HCT116 (cell line): ENCODE data around the gene FBN1. TPM values are rescaled to one million over a fixed set of nuclear protein-coding genes. Genes with fewer than 3 reads are reported as not detected.

Experiments used
- ATAC-seq: fragments of 200-7000 bp; cut with Tn5 transposase; 2 replicates; pipeline ENCODE4 v1.9.1; 2020; ENCODE audit warnings: mild to moderate bottlenecking, moderate library complexity
- BruUV-seq: library from RNA; stranded (reverse); fragments of 400-500 nt; replicated peaks from 2 replicates; lab custom pipeline; 2021; lab: Mats Ljungman, UMichigan
- CTCF ChIA-PET: fragments of 300-600 bp; sonication (Branson Sonifier 250); formaldehyde crosslinking; loops from one replicate; lab custom pipeline; 2021; ENCODE audit warnings: antibody characterized with exemption; lab: Charles Lee
- POLR2A ChIA-PET: fragments of 300-600, 350-600 bp; sonication (Branson Sonifier 250); formaldehyde crosslinking; loops from one replicate; lab custom pipeline; 2021; ENCODE audit warnings: antibody characterized with exemption; lab: Charles Lee
- RAD21 ChIA-PET, 2 experiments: fragments of 300-600 bp; sonication (Branson Sonifier 250); formaldehyde crosslinking; loops; one replicate each; lab custom pipeline; 2023; ENCODE audit warnings: low total read pairs in 2 of 2; ENCODE audit not compliant: uncharacterized antibody in 2 of 2, unreplicated experiment in 2 of 2, low non-redundant PET in 1 of 2; lab: Charles Lee
- DNase-seq: peaks from one replicate; pipeline ENCODE4 v3.0.0-alpha.2; 2010; ENCODE audit warnings: low read depth, low spot score
- H2AFZ ChIP-seq: fragments of 200-600 bp; shearing (Covaris generic), sonication (generic); 2 replicates; pipeline ENCODE4 v1.6.1; 2017; ENCODE audit warnings: low read depth, mixed run types, mixed read lengths, antibody characterized with exemption, low read length; ENCODE audit not compliant: poor library complexity, severe bottlenecking
- H3K27ac ChIP-seq: 2 replicates; pipeline ENCODE4 v1.5.1; 2012; ENCODE audit warnings: low read depth, low read length
- H3K27me3 ChIP-seq: fragments of 200-600 bp; sonication (generic); 2 replicates; pipeline ENCODE4 v1.6.1; 2016; ENCODE audit warnings: mixed run types, low read length, mixed read lengths; ENCODE audit not compliant: insufficient read depth
- H3K36me3 ChIP-seq, 2 experiments: fragments of 200-500 bp in 1 of 2; fragments of 200-600 bp in 1 of 2; sonication (Bioruptor generic) in 1 of 2; sonication (generic) in 1 of 2; 2 replicates each; pipeline versions ENCODE4 v1.5.1 to v1.6.1; 2014 to 2016; ENCODE audit warnings: low read length in 2 of 2, inconsistent platforms in 1 of 2, mixed read lengths in 1 of 2, mixed run types in 1 of 2; ENCODE audit not compliant: insufficient read depth in 2 of 2, control insufficient read depth in 1 of 2
- H3K4me1 ChIP-seq, 2 experiments: fragments of 200-600 bp in 1 of 2; sonication (generic) in 1 of 2; 2 replicates each; pipeline versions ENCODE4 v1.5.1 to v1.6.1; 2012 to 2017; ENCODE audit warnings: low read length in 2 of 2, inconsistent platforms in 1 of 2, mild to moderate bottlenecking in 1 of 2, mixed read lengths in 1 of 2, mixed run types in 1 of 2, moderate library complexity in 1 of 2; ENCODE audit not compliant: insufficient read depth in 2 of 2, control insufficient read depth in 1 of 2
- H3K4me2 ChIP-seq: fragments of 200-600 bp; sonication (generic); 2 replicates; pipeline ENCODE4 v1.6.1; 2017; ENCODE audit warnings: mixed run types, low read length, mixed read lengths
- H3K4me3 ChIP-seq, 2 experiments: fragments of 200-600 bp in 1 of 2; sonication (generic) in 1 of 2; replicated peaks in 1 of 2; 2 replicates each; pipeline ENCODE4 v1.5.1; 2011 to 2016; ENCODE audit warnings: low read length in 2 of 2, control low read depth in 1 of 2, low read depth in 1 of 2, mild to moderate bottlenecking in 1 of 2, mixed read lengths in 1 of 2, mixed run types in 1 of 2
- H3K79me2 ChIP-seq: fragments of 200-600 bp; sonication (generic); 2 replicates; pipeline ENCODE4 v1.6.1; 2017; ENCODE audit warnings: mild to moderate bottlenecking, mixed run types, low read length, moderate library complexity, mixed read lengths; ENCODE audit not compliant: insufficient read depth
- H3K9ac ChIP-seq: fragments of 200-600 bp; sonication (generic); 2 replicates; pipeline ENCODE4 v1.6.1; 2016; ENCODE audit warnings: low read length, mixed read lengths
- H3K9me2 ChIP-seq: fragments of 200-600 bp; sonication (generic), shearing (Covaris generic); 2 replicates; pipeline ENCODE4 v1.6.1; 2017; ENCODE audit warnings: mixed run types, mild to moderate bottlenecking, moderate library complexity; ENCODE audit not compliant: insufficient read depth
- H3K9me3 ChIP-seq, 2 experiments: fragments of 200-500 bp in 1 of 2; fragments of 200-600 bp in 1 of 2; sonication (Bioruptor generic) in 1 of 2; sonication (generic) in 1 of 2; 2 replicates each; pipeline ENCODE4 v1.6.1; 2014 to 2017; ENCODE audit warnings: low read length in 2 of 2, mixed read lengths in 2 of 2, inconsistent platforms in 1 of 2, low read depth in 1 of 2, mild to moderate bottlenecking in 1 of 2, mixed run types in 1 of 2, moderate library complexity in 1 of 2; ENCODE audit not compliant: control insufficient read depth in 1 of 2, insufficient read depth in 1 of 2
- H4K20me1 ChIP-seq: fragments of 200-600 bp; sonication (generic), shearing (Covaris generic); 2 replicates; pipeline ENCODE4 v1.6.1; 2017; ENCODE audit warnings: mixed run types, mild to moderate bottlenecking, moderate library complexity; ENCODE audit not compliant: insufficient read depth
- EGR1 ChIP-seq: IDR thresholded peaks from 2 replicates; pipeline ENCODE4 v1.6.1; 2012; ENCODE audit warnings: low read depth
- ELF1 ChIP-seq: IDR thresholded peaks from 2 replicates; pipeline ENCODE4 v1.6.1; 2012; ENCODE audit warnings: low read depth, borderline replicate concordance
- FOSL1 ChIP-seq: IDR thresholded peaks from 2 replicates; pipeline ENCODE4 v1.6.1; 2012; ENCODE audit warnings: low read depth
- POLR2A ChIP-seq: IDR thresholded peaks from 2 replicates; pipeline ENCODE4 v1.7.0; 2011; ENCODE audit warnings: borderline replicate concordance; ENCODE audit not compliant: insufficient read depth, insufficient read length; ENCODE audit errors: extremely low read depth
- POLR2AphosphoS5 ChIP-seq: IDR thresholded peaks from 2 replicates; pipeline ENCODE4 v1.6.1; 2011; ENCODE audit warnings: mild to moderate bottlenecking, low read depth, low read length, moderate library complexity
- RAD21 ChIP-seq: IDR thresholded peaks from 2 replicates; pipeline ENCODE4 v1.6.1; 2012; ENCODE audit warnings: low read depth, mild to moderate bottlenecking
- SP1 ChIP-seq: IDR thresholded peaks from 2 replicates; pipeline ENCODE4 v1.6.1; 2012; ENCODE audit warnings: low read depth
- SRF ChIP-seq: IDR thresholded peaks from 2 replicates; pipeline ENCODE4 v1.6.1; 2012; ENCODE audit warnings: low read depth
- ZFX ChIP-seq: fragments of 450-650 bp; IDR thresholded peaks from 2 replicates; pipeline ENCODE4 v1.6.1; 2017
- intact Hi-C: fragments of 100-400 bp; cut with micrococcal nuclease; formaldehyde crosslinking; loops from 2 replicates; pipeline ENCODE4 v1.10.0; 2022
- total RNA-seq: library from RNA; stranded (reverse); gene quantifications from one replicate; pipeline ENCODE4 v1.2.1, GENCODE V29; 2021; ENCODE audit not compliant: unreplicated experiment
- TF ChIP-seq, protein P1 (sequence below), 3 experiments: fragments of 200-600 bp in 1 of 3; sonication (generic) in 1 of 3; IDR thresholded peaks in 2 of 3; conservative IDR thresholded peaks in 1 of 3; 2 replicates each; pipeline ENCODE4 v1.5.1; 2012 to 2017; ENCODE audit warnings: low read depth in 2 of 3, low read length in 2 of 3, antibody characterized with exemption in 1 of 3, borderline replicate concordance in 1 of 3, control low read depth in 1 of 3, mild to moderate bottlenecking in 1 of 3, mixed read lengths in 1 of 3, mixed run types in 1 of 3, moderate library complexity in 1 of 3; ENCODE audit not compliant: insufficient read depth in 1 of 3
- TF ChIP-seq, protein P2 (sequence below): IDR thresholded peaks from 2 replicates; pipeline ENCODE4 v1.6.1; 2012
- TF ChIP-seq, protein P3 (sequence below): IDR thresholded peaks from 2 replicates; pipeline ENCODE4 v1.6.1; 2012

FBN1 gene
- total RNA-seq, 1 experiment from 2014 or later, result 1.7 TPM

DNA sequence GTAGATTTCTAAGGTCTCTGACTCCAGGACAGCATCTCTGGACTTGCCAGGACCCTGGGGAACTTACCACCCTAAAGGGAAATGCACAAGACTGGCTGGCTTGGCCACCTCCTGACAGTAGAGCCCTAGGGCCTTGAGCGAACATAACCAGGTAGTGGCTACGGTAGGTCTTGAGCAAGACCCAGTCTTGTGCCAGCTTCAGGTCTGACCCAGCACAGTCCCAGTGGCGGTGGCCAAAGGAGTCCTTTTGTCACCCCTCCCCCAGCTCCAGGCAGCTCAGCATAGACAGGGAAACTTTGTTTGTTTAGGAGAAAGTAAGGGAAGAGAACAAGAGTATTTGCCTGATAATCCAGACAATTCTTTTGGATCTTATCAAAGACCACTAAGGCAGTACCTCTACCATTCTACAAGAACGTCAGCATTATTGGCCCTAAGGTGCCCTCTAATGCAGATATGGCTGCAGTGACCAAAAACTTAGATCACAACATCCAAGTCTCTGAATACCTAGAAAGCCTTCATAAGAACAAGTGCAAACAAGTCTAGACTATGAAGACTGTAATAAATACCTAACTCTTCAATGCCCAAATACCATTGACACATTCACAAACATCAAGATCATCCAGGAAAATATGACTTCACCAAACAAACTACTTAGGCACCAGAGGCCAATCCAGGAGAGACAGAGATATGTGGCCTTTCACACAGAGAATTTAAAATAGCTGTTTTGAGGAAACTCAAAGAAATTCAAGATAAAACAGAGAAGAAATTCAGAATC is 38.7 kb upstream of the FBN1 start:
- DNase-seq, result no peak
- intact Hi-C loops, result no loop called here
- no peaks in the 10 kb centered on the region for H3K36me3 ChIP-seq
- no peak overlapping the region for H3K27ac ChIP-seq
- no peak overlapping the region for H2AFZ ChIP-seq
- H3K4me2 ChIP-seq, result no peak overlapping the region
- H3K9ac ChIP-seq, result no peak overlapping the region
- RAD21 ChIA-PET, result no interaction called here
- TF ChIP-seq, protein P1, sequence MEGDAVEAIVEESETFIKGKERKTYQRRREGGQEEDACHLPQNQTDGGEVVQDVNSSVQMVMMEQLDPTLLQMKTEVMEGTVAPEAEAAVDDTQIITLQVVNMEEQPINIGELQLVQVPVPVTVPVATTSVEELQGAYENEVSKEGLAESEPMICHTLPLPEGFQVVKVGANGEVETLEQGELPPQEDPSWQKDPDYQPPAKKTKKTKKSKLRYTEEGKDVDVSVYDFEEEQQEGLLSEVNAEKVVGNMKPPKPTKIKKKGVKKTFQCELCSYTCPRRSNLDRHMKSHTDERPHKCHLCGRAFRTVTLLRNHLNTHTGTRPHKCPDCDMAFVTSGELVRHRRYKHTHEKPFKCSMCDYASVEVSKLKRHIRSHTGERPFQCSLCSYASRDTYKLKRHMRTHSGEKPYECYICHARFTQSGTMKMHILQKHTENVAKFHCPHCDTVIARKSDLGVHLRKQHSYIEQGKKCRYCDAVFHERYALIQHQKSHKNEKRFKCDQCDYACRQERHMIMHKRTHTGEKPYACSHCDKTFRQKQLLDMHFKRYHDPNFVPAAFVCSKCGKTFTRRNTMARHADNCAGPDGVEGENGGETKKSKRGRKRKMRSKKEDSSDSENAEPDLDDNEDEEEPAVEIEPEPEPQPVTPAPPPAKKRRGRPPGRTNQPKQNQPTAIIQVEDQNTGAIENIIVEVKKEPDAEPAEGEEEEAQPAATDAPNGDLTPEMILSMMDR (IDR thresholded peaks at IDR 0.05 in 2 of 3, conservative IDR thresholded peaks at IDR 0.05 in 1 of 3; ENCODE audit: borderline replicate concordance in 1 of 3, insufficient read depth in 1 of 3, low read depth in 2 of 3, low read length in 2 of 3), result no peak
- no peak for TF ChIP-seq SRF
- TF ChIP-seq RAD21, result no peak
- no peak for TF ChIP-seq SP1
- TF ChIP-seq, protein P2, sequence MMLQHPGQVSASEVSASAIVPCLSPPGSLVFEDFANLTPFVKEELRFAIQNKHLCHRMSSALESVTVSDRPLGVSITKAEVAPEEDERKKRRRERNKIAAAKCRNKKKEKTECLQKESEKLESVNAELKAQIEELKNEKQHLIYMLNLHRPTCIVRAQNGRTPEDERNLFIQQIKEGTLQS, result no peak
- TF ChIP-seq FOSL1, result no peak
- no peak for TF ChIP-seq ZFX
- no peak for TF ChIP-seq EGR1
- no peak for TF ChIP-seq POLR2AphosphoS5
- TF ChIP-seq POLR2A, result no peak
- no peak for TF ChIP-seq ELF1
- TF ChIP-seq, protein P3, sequence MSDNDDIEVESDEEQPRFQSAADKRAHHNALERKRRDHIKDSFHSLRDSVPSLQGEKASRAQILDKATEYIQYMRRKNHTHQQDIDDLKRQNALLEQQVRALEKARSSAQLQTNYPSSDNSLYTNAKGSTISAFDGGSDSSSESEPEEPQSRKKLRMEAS, result no peak
- CTCF ChIA-PET, result no interaction called here
- no peaks in the 10 kb centered on the region for H3K9me3 ChIP-seq
- POLR2A ChIA-PET, result no interaction called here
- no TSS peak for BruUV-seq
- H3K4me3 ChIP-seq, result no peak overlapping the region
- no peaks in the 10 kb centered on the region for H3K9me2 ChIP-seq
- H3K79me2 ChIP-seq, result no peaks in the 10 kb centered on the region
- ATAC-seq, result no peak
- no peaks in the 10 kb centered on the region for H3K4me1 ChIP-seq
- H4K20me1 ChIP-seq, result no peaks in the 10 kb centered on the region
- H3K27me3 ChIP-seq, result no peaks in the 10 kb centered on the region
